ENCODE measurements around the gene RASA2. TPM values are rescaled to one million over a fixed set of nuclear protein-coding genes. Genes with fewer than 3 reads are reported as not detected.

Gene RASA2
- total and polyA plus RNA-seq, 4 donors, result 1.6 to 5.4 (median 4.6) TPM

DNA sequence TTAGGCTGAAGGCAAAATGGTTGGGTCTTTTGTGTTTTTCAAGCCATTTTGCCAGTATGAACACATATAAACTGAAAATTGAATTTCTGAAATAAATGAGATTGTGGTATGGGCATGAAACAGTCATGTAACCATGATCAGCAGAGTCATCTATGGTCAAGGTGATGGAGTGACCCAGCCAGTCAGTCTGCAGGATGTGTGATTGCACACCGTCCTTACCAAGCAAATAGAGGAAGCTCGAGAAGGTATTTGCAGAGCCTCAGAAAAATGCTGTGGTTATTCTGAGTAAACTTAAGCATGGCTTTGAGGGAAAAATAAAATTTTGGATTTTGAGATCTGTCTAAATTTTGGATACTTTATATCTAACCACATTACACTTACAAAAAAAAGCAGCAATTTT lies 155.4 kb downstream of the RASA2 start:
- H3K27ac ChIP-seq (ENCODE audit: low read depth in 1 of 2, low read length in 2 of 2), result no peak overlapping the region
- WGBS, result 43% methylated on average over 2 of the region's 2 CpGs
- TF ChIP-seq FOXA2 (IDR thresholded peaks at IDR 0.05) (no peak), RAD21 (IDR thresholded peaks at IDR 0.05) (no peak), FOXA1 (IDR thresholded peaks at IDR 0.05) (no peak), GABPA (IDR thresholded peaks at IDR 0.05 in 1 of 2, conservative IDR thresholded peaks at IDR 0.05 in 1 of 2) (no peak), NR2F2 (IDR thresholded peaks at IDR 0.05) (no peak), YY1 (IDR thresholded peaks at IDR 0.05) (no peak)
- TF ChIP-seq, protein P1, sequence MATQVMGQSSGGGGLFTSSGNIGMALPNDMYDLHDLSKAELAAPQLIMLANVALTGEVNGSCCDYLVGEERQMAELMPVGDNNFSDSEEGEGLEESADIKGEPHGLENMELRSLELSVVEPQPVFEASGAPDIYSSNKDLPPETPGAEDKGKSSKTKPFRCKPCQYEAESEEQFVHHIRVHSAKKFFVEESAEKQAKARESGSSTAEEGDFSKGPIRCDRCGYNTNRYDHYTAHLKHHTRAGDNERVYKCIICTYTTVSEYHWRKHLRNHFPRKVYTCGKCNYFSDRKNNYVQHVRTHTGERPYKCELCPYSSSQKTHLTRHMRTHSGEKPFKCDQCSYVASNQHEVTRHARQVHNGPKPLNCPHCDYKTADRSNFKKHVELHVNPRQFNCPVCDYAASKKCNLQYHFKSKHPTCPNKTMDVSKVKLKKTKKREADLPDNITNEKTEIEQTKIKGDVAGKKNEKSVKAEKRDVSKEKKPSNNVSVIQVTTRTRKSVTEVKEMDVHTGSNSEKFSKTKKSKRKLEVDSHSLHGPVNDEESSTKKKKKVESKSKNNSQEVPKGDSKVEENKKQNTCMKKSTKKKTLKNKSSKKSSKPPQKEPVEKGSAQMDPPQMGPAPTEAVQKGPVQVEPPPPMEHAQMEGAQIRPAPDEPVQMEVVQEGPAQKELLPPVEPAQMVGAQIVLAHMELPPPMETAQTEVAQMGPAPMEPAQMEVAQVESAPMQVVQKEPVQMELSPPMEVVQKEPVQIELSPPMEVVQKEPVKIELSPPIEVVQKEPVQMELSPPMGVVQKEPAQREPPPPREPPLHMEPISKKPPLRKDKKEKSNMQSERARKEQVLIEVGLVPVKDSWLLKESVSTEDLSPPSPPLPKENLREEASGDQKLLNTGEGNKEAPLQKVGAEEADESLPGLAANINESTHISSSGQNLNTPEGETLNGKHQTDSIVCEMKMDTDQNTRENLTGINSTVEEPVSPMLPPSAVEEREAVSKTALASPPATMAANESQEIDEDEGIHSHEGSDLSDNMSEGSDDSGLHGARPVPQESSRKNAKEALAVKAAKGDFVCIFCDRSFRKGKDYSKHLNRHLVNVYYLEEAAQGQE (IDR thresholded peaks at IDR 0.05), result no peak
- TF ChIP-seq, protein P2, sequence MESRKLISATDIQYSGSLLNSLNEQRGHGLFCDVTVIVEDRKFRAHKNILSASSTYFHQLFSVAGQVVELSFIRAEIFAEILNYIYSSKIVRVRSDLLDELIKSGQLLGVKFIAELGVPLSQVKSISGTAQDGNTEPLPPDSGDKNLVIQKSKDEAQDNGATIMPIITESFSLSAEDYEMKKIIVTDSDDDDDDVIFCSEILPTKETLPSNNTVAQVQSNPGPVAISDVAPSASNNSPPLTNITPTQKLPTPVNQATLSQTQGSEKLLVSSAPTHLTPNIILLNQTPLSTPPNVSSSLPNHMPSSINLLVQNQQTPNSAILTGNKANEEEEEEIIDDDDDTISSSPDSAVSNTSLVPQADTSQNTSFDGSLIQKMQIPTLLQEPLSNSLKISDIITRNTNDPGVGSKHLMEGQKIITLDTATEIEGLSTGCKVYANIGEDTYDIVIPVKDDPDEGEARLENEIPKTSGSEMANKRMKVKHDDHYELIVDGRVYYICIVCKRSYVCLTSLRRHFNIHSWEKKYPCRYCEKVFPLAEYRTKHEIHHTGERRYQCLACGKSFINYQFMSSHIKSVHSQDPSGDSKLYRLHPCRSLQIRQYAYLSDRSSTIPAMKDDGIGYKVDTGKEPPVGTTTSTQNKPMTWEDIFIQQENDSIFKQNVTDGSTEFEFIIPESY (IDR thresholded peaks at IDR 0.05), result no peak
- TF ChIP-seq, protein P3, sequence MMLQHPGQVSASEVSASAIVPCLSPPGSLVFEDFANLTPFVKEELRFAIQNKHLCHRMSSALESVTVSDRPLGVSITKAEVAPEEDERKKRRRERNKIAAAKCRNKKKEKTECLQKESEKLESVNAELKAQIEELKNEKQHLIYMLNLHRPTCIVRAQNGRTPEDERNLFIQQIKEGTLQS (IDR thresholded peaks at IDR 0.05), result no peak
- no peaks in the 10 kb centered on the region for H3K36me3 ChIP-seq (ENCODE audit: control insufficient read depth in 4 of 4, insufficient read depth in 3 of 4, low read depth in 1 of 4, low read length in 3 of 4)
- peaks cover 0 to 3% (median 0%) of the 10 kb centered on the region in 4 donors for H3K4me1 ChIP-seq (ENCODE audit: control insufficient read depth in 4 of 4, insufficient read depth in 4 of 4, low read length in 3 of 4)
- H3K27me3 ChIP-seq (ENCODE audit: control insufficient read depth in 4 of 4, insufficient read depth in 4 of 4, low read length in 3 of 4), result no peaks in the 10 kb centered on the region
- no peak for DNase-seq (ENCODE audit: low spot score)
- H3K9ac ChIP-seq (ENCODE audit: low read depth in 1 of 2, low read length in 2 of 2), result no peak overlapping the region
- H3K9me3 ChIP-seq (ENCODE audit: control insufficient read depth in 4 of 4, low read length in 3 of 4), result no peaks in the 10 kb centered on the region
- H3K4me3 ChIP-seq (ENCODE audit: low read depth in 1 of 3, low read length in 3 of 3), result no peak overlapping the region

DNA sequence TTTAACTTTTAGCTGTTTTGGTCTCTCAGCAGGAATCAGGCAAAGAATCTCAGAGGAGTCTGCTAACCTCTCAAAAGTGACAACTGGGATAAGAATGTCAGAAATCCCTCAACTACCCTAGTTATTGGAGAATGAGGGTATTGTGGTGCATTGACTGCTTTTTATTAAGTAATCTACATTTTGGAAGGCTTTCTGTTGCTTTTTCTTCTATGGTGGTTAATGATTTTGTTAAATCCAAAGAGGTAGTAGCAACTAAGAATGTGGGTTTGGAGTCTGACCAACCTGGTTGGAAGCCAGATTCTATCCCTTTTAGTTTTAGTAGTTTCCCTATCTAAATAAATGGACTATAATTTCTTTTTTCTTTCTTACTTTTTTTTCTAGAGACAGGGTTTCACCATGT lies 156.6 kb downstream of the RASA2 start:
- no peak for DNase-seq (ENCODE audit: low spot score)
- Histone ChIP-seq H3K36me3 (ENCODE audit: control insufficient read depth in 4 of 4, insufficient read depth in 3 of 4, low read depth in 1 of 4, low read length in 3 of 4) (no peaks in the 10 kb centered on the region), H3K27me3 (ENCODE audit: control insufficient read depth in 4 of 4, insufficient read depth in 4 of 4, low read length in 3 of 4) (no peaks in the 10 kb centered on the region), H3K9me3 (ENCODE audit: control insufficient read depth in 4 of 4, low read length in 3 of 4) (no peaks in the 10 kb centered on the region), H3K4me1 (ENCODE audit: control insufficient read depth in 4 of 4, insufficient read depth in 4 of 4, low read length in 3 of 4) (peaks cover 0 to 3% (median 0%) of the 10 kb centered on the region in 4 donors), H3K27ac (ENCODE audit: low read depth in 1 of 2, low read length in 2 of 2) (no peak overlapping the region), H3K9ac (ENCODE audit: low read depth in 1 of 2, low read length in 2 of 2) (no peak overlapping the region), H3K4me3 (ENCODE audit: low read depth in 1 of 3, low read length in 3 of 3) (no peak overlapping the region)
- no peak for TF ChIP-seq TAF1 (conservative IDR thresholded peaks at IDR 0.05)
- no peak for TF ChIP-seq SP1 (IDR thresholded peaks at IDR 0.05)
- TF ChIP-seq, protein P3 (IDR thresholded peaks at IDR 0.05), result no peak
- no peak for TF ChIP-seq JUND (IDR thresholded peaks at IDR 0.05)
- no peak for TF ChIP-seq YY1 (IDR thresholded peaks at IDR 0.05)
- TF ChIP-seq RAD21 (IDR thresholded peaks at IDR 0.05), result no peak
- no peak for TF ChIP-seq EGR1 (IDR thresholded peaks at IDR 0.05; ENCODE audit: low read depth in 2 of 2)
- TF ChIP-seq, protein P4, sequence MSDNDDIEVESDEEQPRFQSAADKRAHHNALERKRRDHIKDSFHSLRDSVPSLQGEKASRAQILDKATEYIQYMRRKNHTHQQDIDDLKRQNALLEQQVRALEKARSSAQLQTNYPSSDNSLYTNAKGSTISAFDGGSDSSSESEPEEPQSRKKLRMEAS (IDR thresholded peaks at IDR 0.05), result no peak
- TF ChIP-seq HNF4G (IDR thresholded peaks at IDR 0.05), result no peak
- no peak for TF ChIP-seq FOXA2 (IDR thresholded peaks at IDR 0.05)
- no peak for TF ChIP-seq HNF4A (conservative IDR thresholded peaks at IDR 0.05)
